ENCODE measurements around the gene PTGDR2.

PTGDR2 gene

GRCh38 chr11:60858236-60858635 is 2.5 kb upstream of the PTGDR2 start:
- Histone ChIP-seq H3K36me3 (no peaks in the 10 kb centered on the region), H3K9me3 (no peaks in the 10 kb centered on the region), H3K4me3 (ENCODE audit: low read depth, low read length) (no peak overlapping the region), H3K4me1 (no peaks in the 10 kb centered on the region), H3K27me3 (no peaks in the 10 kb centered on the region)
- DNase-seq = no peak
- no peak for TF ChIP-seq CTCF (IDR thresholded peaks at IDR 0.05; ENCODE audit: low read depth, low read length)

- H3K4me1 ChIP-seq = no peaks in the 10 kb centered on the region
Observed at GRCh38 chr11:60857378-60858232, 1.9 kb upstream of the PTGDR2 start.

GRCh38 chr11:60854847-60855725 is 664 bp downstream of the PTGDR2 start:
- H3K4me3 ChIP-seq (ENCODE audit: low read depth, low read length) = no peak overlapping the region

More at GRCh38 chr11:60857378-60858232, 1.9 kb upstream of the PTGDR2 start:
- DNase-seq = no peak
- Histone ChIP-seq H3K9me3 (no peaks in the 10 kb centered on the region), H3K4me3 (ENCODE audit: low read depth, low read length) (no peak overlapping the region), H3K36me3 (no peaks in the 10 kb centered on the region), H3K27me3 (no peaks in the 10 kb centered on the region)
- TF ChIP-seq CTCF (IDR thresholded peaks at IDR 0.05; ENCODE audit: low read depth, low read length) = no peak

GRCh38 chr11:60854140-60854846 is 1.5 kb downstream of the PTGDR2 start:
- Histone ChIP-seq H3K36me3 (peaks cover 4% of the 10 kb centered on the region), H3K4me1 (no peaks in the 10 kb centered on the region)
- TF ChIP-seq CTCF (IDR thresholded peaks at IDR 0.05; ENCODE audit: low read depth, low read length) = no peak

More at GRCh38 chr11:60854847-60855725, 664 bp downstream of the PTGDR2 start:
- H3K36me3 ChIP-seq = peaks cover 4% of the 10 kb centered on the region
- no peak for DNase-seq
- no peak for TF ChIP-seq CTCF (IDR thresholded peaks at IDR 0.05; ENCODE audit: low read depth, low read length)
- H3K9me3 ChIP-seq = no peaks in the 10 kb centered on the region
- H3K27me3 ChIP-seq = no peaks in the 10 kb centered on the region
- no peaks in the 10 kb centered on the region for H3K4me1 ChIP-seq

GRCh38 chr11:60852982-60853950 is 2.5 kb downstream of the PTGDR2 start:
- H3K9me3 ChIP-seq = no peaks in the 10 kb centered on the region
- H3K27me3 ChIP-seq = no peaks in the 10 kb centered on the region
- no peak overlapping the region for H3K4me3 ChIP-seq (ENCODE audit: low read depth, low read length)
- H3K36me3 ChIP-seq = peaks cover 8% of the 10 kb centered on the region
- no peak for TF ChIP-seq CTCF (IDR thresholded peaks at IDR 0.05; ENCODE audit: low read depth, low read length)
- H3K4me1 ChIP-seq = no peaks in the 10 kb centered on the region
- DNase-seq = no peak

More at GRCh38 chr11:60854140-60854846, 1.5 kb downstream of the PTGDR2 start:
- no peak overlapping the region for H3K4me3 ChIP-seq (ENCODE audit: low read depth, low read length)
- DNase-seq = no peak
- no peaks in the 10 kb centered on the region for H3K27me3 ChIP-seq
- no peaks in the 10 kb centered on the region for H3K9me3 ChIP-seq
